K562 (cell line): Measurements from ENCODE around the gene NRF1. TPM values are rescaled to one million over a fixed set of nuclear protein-coding genes. Genes with fewer than 3 reads are reported as not detected.

Experiments used
- ATAC-seq: fragments of 200-7000 bp; cut with Tn5 transposase; 3 replicates; pipeline ENCODE4 v1.9.1; 2020; ENCODE audit warnings: moderate library complexity
- BruUV-seq: library from RNA; stranded (reverse); fragments of 400-500 nt; replicated peaks from 2 replicates; lab custom pipeline; 2021; lab: Mats Ljungman, UMichigan
- CTCF ChIA-PET: fragments of 300-600 bp; formaldehyde crosslinking; extraction: SDS; loops from one replicate; lab custom pipeline; 2021; ENCODE audit warnings: low intra/inter-chr PET ratio; lab: Yijun Ruan, JAX
- POLR2A ChIA-PET: fragments of 300-600, 350-650 bp; sonication (Branson Sonifier 250); formaldehyde crosslinking; extraction: SDS; loops from one replicate; lab custom pipeline; 2021; ENCODE audit warnings: antibody characterized with exemption, inconsistent platforms; lab: Yijun Ruan, JAX
- DNase-seq, 4 experiments: peaks; one replicate each; pipeline versions ENCODE4 v3.0.0 to v3.0.0-alpha.2; 2011 to 2018; ENCODE audit warnings: low spot score in 3 of 4, mixed read lengths in 3 of 4; ENCODE audit errors: extremely low read depth in 1 of 4
- FAIRE-seq: peaks from 2 replicates; lab custom pipeline; 2011; peaks lifted over from hg19 to GRCh38; lab: Jason Lieb, UNC
- H2AFZ ChIP-seq: 2 replicates; pipeline ENCODE4 v1.6.0; 2011; ENCODE audit warnings: low read depth, low read length, control low read depth, inconsistent platforms
- H3K27ac ChIP-seq: fragments of 200-600 bp; 3 replicates; pipeline ENCODE4 v1.8.0; 2011; ENCODE audit warnings: low read depth, mild to moderate bottlenecking, control low read depth, inconsistent platforms, low read length, moderate library complexity, mixed read lengths; ENCODE audit errors: extremely low read depth
- H3K27me3 ChIP-seq, 2 experiments: fragments of 300-600 bp in 1 of 2; 2 replicates in 1 of 2; 3 replicates in 1 of 2; pipeline versions ENCODE4 v1.6.0 to v1.8.0; 2011; ENCODE audit warnings: inconsistent platforms in 2 of 2, low read length in 2 of 2, mild to moderate bottlenecking in 1 of 2, mixed read lengths in 1 of 2, moderate library complexity in 1 of 2; ENCODE audit not compliant: control insufficient read depth in 2 of 2, insufficient read depth in 2 of 2
- H3K36me3 ChIP-seq: fragments of 300-600 bp; 3 replicates; pipeline ENCODE4 v1.8.0; 2011; ENCODE audit warnings: mild to moderate bottlenecking, low read length, inconsistent platforms; ENCODE audit not compliant: control insufficient read depth, insufficient read depth
- H3K4me1 ChIP-seq, 2 experiments: fragments of 200-600 bp in 1 of 2; replicated peaks in 1 of 2; 2 replicates in 1 of 2; 3 replicates in 1 of 2; pipeline versions ENCODE4 v1.5.1 to v1.8.0; 2011; ENCODE audit warnings: inconsistent platforms in 2 of 2, low read length in 2 of 2, mild to moderate bottlenecking in 1 of 2, mixed read lengths in 1 of 2, moderate library complexity in 1 of 2; ENCODE audit not compliant: control insufficient read depth in 2 of 2, insufficient read depth in 2 of 2
- H3K4me2 ChIP-seq: 2 replicates; pipeline ENCODE4 v1.6.1; 2011; ENCODE audit warnings: low read length, control low read depth, inconsistent platforms, mixed read lengths; ENCODE audit not compliant: insufficient read depth
- H3K4me3 ChIP-seq: fragments of 200-600 bp; sonication (generic), shearing (Covaris generic); 2 replicates; pipeline ENCODE4 v1.5.1; 2016; ENCODE audit warnings: control low read depth, inconsistent platforms
- H3K79me2 ChIP-seq: fragments of 200-600 bp; 3 replicates; pipeline ENCODE4 v1.8.0; 2011; ENCODE audit warnings: low read length, inconsistent platforms; ENCODE audit not compliant: control insufficient read depth, insufficient read depth
- H3K9ac ChIP-seq, 2 experiments: 2 replicates each; pipeline versions ENCODE4 v1.6.0 to v1.6.1; 2011; ENCODE audit warnings: low read depth in 2 of 2, low read length in 2 of 2, control low read depth in 1 of 2, inconsistent platforms in 1 of 2, mild to moderate bottlenecking in 1 of 2, mixed read lengths in 1 of 2; ENCODE audit not compliant: insufficient read depth in 1 of 2
- H3K9me1 ChIP-seq: one replicate; pipeline ENCODE4 v1.6.0; 2011; ENCODE audit warnings: inconsistent platforms, mild to moderate bottlenecking, low read length, moderate library complexity; ENCODE audit not compliant: control insufficient read depth, insufficient read depth
- H3K9me3 ChIP-seq: replicated peaks from 2 replicates; pipeline ENCODE4 v1.5.1; 2011; ENCODE audit warnings: low read depth, low read length, inconsistent platforms; ENCODE audit not compliant: control insufficient read depth, insufficient read depth
- H4K20me1 ChIP-seq: replicated peaks from 2 replicates; pipeline ENCODE4 v1.6.1; 2011; ENCODE audit warnings: low read length, inconsistent platforms, mixed read lengths; ENCODE audit not compliant: control insufficient read depth, insufficient read depth
- BACH1 ChIP-seq: fragments of 200-800 bp; sonication (Bioruptor generic); IDR thresholded peaks from 2 replicates; pipeline ENCODE4 v1.6.1; 2016; ENCODE audit warnings: missing genetic modification characterization, missing compliant biosample characterization
- ELF2 ChIP-seq: fragments of 250-450 bp; sonication (Bioruptor Pico); IDR thresholded peaks from 2 replicates; pipeline ENCODE4 v1.5.0; 2021; ENCODE audit warnings: mild to moderate bottlenecking
- HES1 ChIP-seq: fragments of 450-650 bp; IDR thresholded peaks from 2 replicates; pipeline ENCODE4 v1.6.1; 2016; ENCODE audit warnings: low read depth, mild to moderate bottlenecking, moderate library complexity
- PHB ChIP-seq: fragments of 250-450 bp; sonication (Bioruptor Pico); IDR thresholded peaks from 2 replicates; pipeline ENCODE4 v1.5.0; 2021
- TAF1 ChIP-seq: IDR thresholded peaks from 2 replicates; pipeline ENCODE4 v1.6.1; 2011; ENCODE audit warnings: mild to moderate bottlenecking, low read length, moderate library complexity; ENCODE audit not compliant: insufficient read depth, control insufficient read depth, severe bottlenecking; ENCODE audit errors: extremely low read depth
- ZFP30 ChIP-seq: fragments of 250-450 bp; sonication (Bioruptor Pico); IDR thresholded peaks from 2 replicates; pipeline ENCODE4 v1.8.0; 2022; ENCODE audit warnings: moderate library complexity, mild to moderate bottlenecking, inconsistent platforms, borderline replicate concordance
- ZNF175 ChIP-seq: fragments of 200-800 bp; sonication (Bioruptor generic); IDR thresholded peaks from 2 replicates; pipeline ENCODE4 v1.6.1; 2016; ENCODE audit warnings: low read depth, mild to moderate bottlenecking, missing genetic modification characterization, missing compliant biosample characterization
- ZNF184 ChIP-seq: sonication (generic); formaldehyde crosslinking; IDR thresholded peaks from 2 replicates; pipeline ENCODE4 v1.5.0; 2020; ENCODE audit warnings: missing genetic modification reagents
- ZNF398 ChIP-seq: fragments of 250-450 bp; sonication (Bioruptor Pico); IDR thresholded peaks from 2 replicates; pipeline ENCODE4 v1.8.0; 2021; ENCODE audit warnings: moderate library complexity, mild to moderate bottlenecking, inconsistent platforms
- WGBS: fragments of 100-300 bp; shearing (Covaris generic); methylation state at CpG from one replicate; pipeline ENCODE4 v1.1.6; 2016; ENCODE audit warnings: low coverage, mixed read lengths; ENCODE audit not compliant: insufficient coverage; ENCODE audit errors: missing lambda C conversion rate; 5-methylcytosine and 5-hydroxymethylcytosine counted together
- in situ Hi-C: fragments of 300-500 bp; cut with MboI; formaldehyde crosslinking; loops from 4 replicates; pipeline ENCODE4 v1.15.0; 2018; ENCODE audit warnings: inconsistent platforms, mixed read lengths
- intact Hi-C: fragments of 100-400 bp; cut with micrococcal nuclease; formaldehyde crosslinking; loops from 2 replicates; pipeline ENCODE4 v1.14.2; 2022
- polyA plus RNA-seq, 8 experiments: library from polyadenylated mRNA; depleted of rRNA in 4 of 8; stranded (reverse) in 5 of 8; unstranded in 3 of 8; fragments of >200 nt; fragmentation: Nextera tagmentation in 2 of 8; fragmentation: Illumina TruSeq in 1 of 8; extraction: Ambion mirVana in 2 of 8; extraction: Trizol in 1 of 8; gene quantifications; 2 replicates each; pipeline versions ENCODE4 v1.2.1 to v1.2.3, GENCODE V29; 2011 to 2014; ENCODE audit warnings: inconsistent platforms in 1 of 8, missing spikeins in 1 of 8
- total RNA-seq, 7 experiments: library from RNA; depleted of rRNA in 6 of 7; stranded (reverse); fragments of >200 nt in 6 of 7; fragmentation: Illumina TruSeq in 2 of 7; extraction: Trizol in 2 of 7; gene quantifications; 2 replicates each; pipeline versions ENCODE4 v1.2.1 to v1.2.3, GENCODE V29; 2011 to 2021; ENCODE audit warnings: low replicate concordance in 1 of 7
- TF ChIP-seq, protein P1 (sequence below), 2 experiments: fragments of 450-650 bp; conservative IDR thresholded peaks; 2 replicates each; pipeline ENCODE4 v1.6.1; 2017; ENCODE audit warnings: mild to moderate bottlenecking in 2 of 2, moderate library complexity in 2 of 2

The NRF1 gene
- total and polyA plus RNA-seq, 9 of the 15 experiments (the other 6 are each of a cell fraction or from before 2014, with no cell fraction given) = 8.6 to 28.8 (median 20.3) TPM

- TSS peak; percentile 34 for BruUV-seq
- Histone ChIP-seq H3K27me3 (no peaks in the 10 kb centered on the region), H3K9me1 (no peaks in the 10 kb centered on the region), H4K20me1 (no peaks in the 10 kb centered on the region; the same call in 1 of the 2 replicates), H3K4me3 (no peak overlapping the region), H3K36me3 (no peaks in the 10 kb centered on the region), H3K9me3 (no peaks in the 10 kb centered on the region), H3K79me2 (peaks cover 9% of the 10 kb centered on the region; the same call in 2 of the 3 replicates), H3K4me2 (no peak overlapping the region), H3K9ac (no peak overlapping the region), H3K4me1 (peaks cover 13 to 65% of the 10 kb centered on the region in 2 experiments; a peak in 3 of 5 replicates), H3K27ac (no peak overlapping the region), H2AFZ (no peak overlapping the region)
- POLR2A ChIA-PET = no interaction called here
- 88% methylated on average over 10 of the region's 10 CpGs for WGBS
- DNase-seq (no peak), FAIRE-seq (no peak), ATAC-seq (no peak)
- intact Hi-C loops (no loop called here), in situ Hi-C loops (no loop called here)
- TF ChIP-seq PHB (CRISPR knock-in tag) = no peak
- no peak for TF ChIP-seq TAF1
- CTCF ChIA-PET = no interaction called here
Observed at GRCh38 chr7:129783584-129783919, 172.0 kb downstream of the NRF1 start.

GRCh38 chr7:129784437-129784782 lies 172.9 kb downstream of the NRF1 start:
- Histone ChIP-seq H3K79me2 (peaks cover under 1% of the 10 kb centered on the region; the same call in 1 of the 3 replicates), H3K9ac (no peak overlapping the region), H3K4me2 (no peak overlapping the region), H3K36me3 (no peaks in the 10 kb centered on the region), H3K27me3 (no peaks in the 10 kb centered on the region), H2AFZ (no peak overlapping the region), H4K20me1 (no peaks in the 10 kb centered on the region), H3K27ac (no peak overlapping the region), H3K9me1 (no peaks in the 10 kb centered on the region), H3K9me3 (no peaks in the 10 kb centered on the region), H3K4me1 (peaks cover 8 to 56% of the 10 kb centered on the region in 2 experiments; a peak in 3 of 5 replicates)
- CTCF ChIA-PET = no interaction called here
- POLR2A ChIA-PET = interaction anchor here (1.1 to 2.2 kb wide), 3 partner anchors 14 to 17 kb away, joined by 3 to 6 read pairs (median 4); no protein-coding TSS in a partner anchor
- no TSS peak for BruUV-seq
- no peak for FAIRE-seq
- no peak for DNase-seq
- in situ Hi-C loops (no loop called here), intact Hi-C loops (no loop called here)
- 90% methylated on average over 25 of the region's 25 CpGs for WGBS
- no peak for ATAC-seq
- TF ChIP-seq, protein P1, sequence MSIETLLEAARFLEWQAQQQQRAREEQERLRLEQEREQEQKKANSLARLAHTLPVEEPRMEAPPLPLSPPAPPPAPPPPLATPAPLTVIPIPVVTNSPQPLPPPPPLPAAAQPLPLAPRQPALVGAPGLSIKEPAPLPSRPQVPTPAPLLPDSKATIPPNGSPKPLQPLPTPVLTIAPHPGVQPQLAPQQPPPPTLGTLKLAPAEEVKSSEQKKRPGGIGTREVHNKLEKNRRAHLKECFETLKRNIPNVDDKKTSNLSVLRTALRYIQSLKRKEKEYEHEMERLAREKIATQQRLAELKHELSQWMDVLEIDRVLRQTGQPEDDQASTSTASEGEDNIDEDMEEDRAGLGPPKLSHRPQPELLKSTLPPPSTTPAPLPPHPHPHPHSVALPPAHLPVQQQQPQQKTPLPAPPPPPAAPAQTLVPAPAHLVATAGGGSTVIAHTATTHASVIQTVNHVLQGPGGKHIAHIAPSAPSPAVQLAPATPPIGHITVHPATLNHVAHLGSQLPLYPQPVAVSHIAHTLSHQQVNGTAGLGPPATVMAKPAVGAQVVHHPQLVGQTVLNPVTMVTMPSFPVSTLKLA (conservative IDR thresholded peaks at IDR 0.05) = no peak
- no peak for TF ChIP-seq ELF2 (CRISPR knock-in tag)
- TF ChIP-seq HES1 = no peak
- no peak for TF ChIP-seq BACH1
- no peak for TF ChIP-seq ZFP30 (CRISPR knock-in tag)
- TF ChIP-seq ZNF175 (CRISPR knock-in tag) = no peak
- no peak for TF ChIP-seq ZNF398
- no peak for TF ChIP-seq ZNF184 (CRISPR knock-in tag)
- TF ChIP-seq, all 486 proteins: peak for 0
- no peak overlapping the region for H3K4me3 ChIP-seq
